Dendritic cell treated with granulocyte-macrophage colony-stimulating factor and Interleukin-4, amounts not matched to agents 40 ng/mL and 50 ng/mL, for 4 days (primary cell): Measurements from ENCODE around the gene FBP2.
"Not testable (repeated sequence)": the region's sequence is repeated elsewhere in the genome, so short reads cannot be mapped to it uniquely, and the experiment has no call there.

Source experiments
- H3K27ac Mint-ChIP-seq: one replicate; pipeline ENCODE4 v1.8.0; 2022; ENCODE audit warnings: mild to moderate bottlenecking, mixed read lengths
- H3K27me3 Mint-ChIP-seq: one replicate; pipeline ENCODE4 v1.8.0; 2022; ENCODE audit warnings: mild to moderate bottlenecking, mixed read lengths
- H3K36me3 Mint-ChIP-seq: one replicate; pipeline ENCODE4 v1.8.0; 2022; ENCODE audit warnings: low read depth, mixed read lengths
- H3K4me1 Mint-ChIP-seq: one replicate; pipeline ENCODE4 v1.8.0; 2022; ENCODE audit warnings: low read depth, mixed read lengths
- H3K4me3 Mint-ChIP-seq: one replicate; pipeline ENCODE4 v1.8.0; 2022; ENCODE audit warnings: mild to moderate bottlenecking, moderate library complexity, mixed read lengths
- H3K9me3 Mint-ChIP-seq: one replicate; pipeline ENCODE4 v1.8.0; 2022; ENCODE audit warnings: mixed read lengths
- intact Hi-C: fragments of 100-400 bp; cut with micrococcal nuclease; formaldehyde crosslinking; loops from one replicate; pipeline ENCODE4 v1.15.0; 2022

FBP2 gene

DNA sequence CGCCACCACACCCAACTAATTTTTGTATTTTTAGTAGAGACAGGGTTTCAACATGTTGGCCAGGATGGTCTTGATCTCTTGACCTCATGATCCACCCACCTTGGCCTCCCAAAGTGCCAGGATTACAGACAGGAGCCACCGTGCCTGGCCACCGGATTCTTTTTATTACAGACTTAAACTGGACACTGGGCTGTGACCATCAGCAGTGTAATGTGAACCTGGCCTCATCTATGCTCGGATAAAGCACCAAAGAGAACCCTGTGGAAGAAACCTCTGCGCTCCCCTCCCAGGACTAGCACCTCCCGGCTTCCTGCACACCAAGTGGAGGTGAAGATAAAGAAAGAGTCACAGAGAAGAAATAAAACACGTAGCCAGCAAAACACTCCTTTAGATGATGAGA, 941 bp downstream of the FBP2 start:
- H3K27ac Mint-ChIP-seq, intact Hi-C loops, H3K4me3 Mint-ChIP-seq, H3K9me3 Mint-ChIP-seq, H3K36me3 Mint-ChIP-seq: not testable (repeated sequence)
- Mint-ChIP-seq H3K27me3 (peaks cover 41% of the 10 kb centered on the region), H3K4me1 (peaks cover 12% of the 10 kb centered on the region)

DNA sequence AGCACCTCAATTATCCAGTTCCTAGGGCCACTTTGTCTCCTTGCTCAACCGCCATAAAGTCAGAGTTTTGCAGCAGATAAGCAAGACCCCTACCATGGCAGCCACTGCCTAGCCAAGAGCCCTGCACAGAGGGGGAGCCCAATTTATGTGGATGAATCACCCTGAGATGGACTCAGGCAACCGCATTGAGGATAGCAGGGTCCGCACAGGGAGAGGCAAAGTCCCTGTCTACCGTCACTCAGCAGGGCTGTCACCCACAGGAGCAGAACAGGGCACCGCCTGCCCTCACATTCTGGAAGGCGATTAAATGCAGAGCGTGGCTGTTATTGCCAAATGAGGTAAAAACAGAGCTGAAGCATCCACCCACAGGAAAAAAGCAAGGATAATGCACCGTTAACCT, 1.7 kb downstream of the FBP2 start:
- H3K27me3 Mint-ChIP-seq, result peaks cover 42% of the 10 kb centered on the region

DNA sequence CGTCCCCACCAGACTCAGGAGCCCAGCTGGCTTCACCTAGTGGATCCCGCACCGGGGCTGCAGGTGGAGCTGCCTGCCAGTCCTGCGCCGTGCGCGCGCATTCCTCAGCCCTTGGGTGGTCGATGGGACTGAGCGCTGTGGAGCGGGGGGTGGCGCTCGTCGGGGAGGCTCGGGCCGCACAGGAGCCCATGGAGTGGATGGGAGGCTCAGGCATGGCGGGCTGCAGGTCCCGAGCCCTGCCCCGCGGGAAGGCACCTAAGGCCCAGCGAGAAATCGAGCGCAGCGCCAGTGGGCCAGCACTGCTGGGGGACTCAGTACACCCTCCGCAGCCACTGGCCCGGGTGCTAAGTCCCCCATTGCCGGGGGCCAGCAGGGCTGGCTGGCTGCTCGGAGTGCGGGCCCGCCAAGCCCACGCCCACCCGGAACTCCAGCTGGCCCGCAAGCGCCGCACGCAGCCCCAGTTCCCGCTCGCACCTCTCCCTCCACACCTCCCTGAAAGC, 2.5 kb downstream of the FBP2 start:
- H3K4me3 Mint-ChIP-seq, H3K9me3 Mint-ChIP-seq, H3K27ac Mint-ChIP-seq, H3K36me3 Mint-ChIP-seq, intact Hi-C loops: not testable (repeated sequence)
- Mint-ChIP-seq H3K27me3 (peaks cover 41% of the 10 kb centered on the region), H3K4me1 (peaks cover 21% of the 10 kb centered on the region)

More for the DNA sequence above, 1.7 kb downstream of the FBP2 start:
- Mint-ChIP-seq H3K36me3 (no peaks in the 10 kb centered on the region), H3K9me3 (no peaks in the 10 kb centered on the region), H3K4me3 (no peak overlapping the region), H3K4me1 (peaks cover 17% of the 10 kb centered on the region), H3K27ac (no peak overlapping the region)
- intact Hi-C loops, result no loop called here

DNA sequence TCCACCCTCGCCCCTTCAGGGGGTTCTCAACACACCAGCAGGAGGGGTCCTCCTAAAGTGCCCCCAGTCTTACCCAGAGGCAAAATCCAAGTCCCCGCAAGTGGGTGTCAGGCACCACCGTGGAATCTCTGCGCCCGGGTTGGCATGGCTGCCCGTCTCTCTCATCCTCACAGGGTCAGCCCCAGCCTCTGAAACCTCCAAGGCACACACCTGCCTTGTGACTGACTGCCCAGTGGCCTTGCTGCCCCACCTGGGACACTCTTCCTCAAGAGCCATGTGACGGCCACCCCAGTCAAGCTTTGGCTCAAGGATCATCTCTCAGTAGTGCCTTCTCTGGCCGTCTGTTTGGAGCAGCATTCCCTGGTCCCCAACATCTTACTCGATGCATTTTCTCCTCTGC, 4.9 kb downstream of the FBP2 start:
- Mint-ChIP-seq H3K27me3 (peaks cover 42% of the 10 kb centered on the region), H3K4me1 (peaks cover 12% of the 10 kb centered on the region), H3K36me3 (no peaks in the 10 kb centered on the region), H3K4me3 (no peak overlapping the region), H3K9me3 (no peaks in the 10 kb centered on the region), H3K27ac (no peak overlapping the region)
- intact Hi-C loops, result no loop called here

DNA sequence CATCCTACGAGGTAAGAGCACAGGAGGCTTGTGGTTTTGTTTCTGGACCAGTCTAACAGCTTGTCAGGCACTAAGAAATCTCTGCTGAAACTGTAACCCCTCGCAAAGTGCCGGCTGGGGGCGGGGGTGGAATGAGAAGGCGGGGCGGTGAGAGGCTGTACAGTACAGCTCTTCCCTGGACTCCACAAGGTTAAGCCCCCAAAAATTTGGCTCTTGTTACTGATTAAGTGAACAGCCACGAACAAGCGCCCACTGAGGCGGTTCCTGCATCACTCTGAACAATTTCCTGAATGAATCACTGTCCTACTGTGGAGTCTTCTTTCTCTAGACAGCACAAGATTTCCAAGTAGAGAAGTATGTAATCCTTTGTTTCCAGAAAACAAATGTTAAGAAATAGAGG, 6.8 kb downstream of the FBP2 start:
- intact Hi-C loops, result no loop called here
- no peak overlapping the region for H3K4me3 Mint-ChIP-seq

DNA sequence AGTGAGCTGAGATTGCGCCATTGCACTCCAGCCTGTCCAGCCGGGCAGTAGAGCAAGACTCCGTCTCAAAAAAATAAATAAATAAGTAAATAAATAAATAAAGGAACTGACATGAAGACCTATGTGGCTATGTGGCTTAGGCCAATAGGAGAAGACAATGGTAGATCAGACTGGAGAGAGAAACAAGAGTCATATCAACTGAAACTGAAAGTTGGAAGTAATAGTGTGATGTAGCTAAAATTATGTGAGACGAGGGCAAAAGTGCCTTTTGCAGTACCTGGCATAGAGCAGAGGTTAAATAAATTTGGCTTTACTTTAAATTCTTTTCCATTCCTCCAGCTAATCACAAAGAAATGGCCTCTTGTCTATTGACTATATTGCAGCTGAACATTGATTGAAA, 7.3 kb downstream of the FBP2 start:
- intact Hi-C loops, result no loop called here
- Mint-ChIP-seq H3K27ac (no peak overlapping the region), H3K4me3 (no peak overlapping the region), H3K27me3 (peaks cover 26% of the 10 kb centered on the region), H3K36me3 (no peaks in the 10 kb centered on the region), H3K9me3 (no peaks in the 10 kb centered on the region), H3K4me1 (peaks cover 12% of the 10 kb centered on the region)

More for the DNA sequence above, 6.8 kb downstream of the FBP2 start:
- Mint-ChIP-seq H3K27ac (no peak overlapping the region), H3K27me3 (peaks cover 30% of the 10 kb centered on the region), H3K36me3 (no peaks in the 10 kb centered on the region), H3K4me1 (peaks cover 12% of the 10 kb centered on the region), H3K9me3 (no peaks in the 10 kb centered on the region)

DNA sequence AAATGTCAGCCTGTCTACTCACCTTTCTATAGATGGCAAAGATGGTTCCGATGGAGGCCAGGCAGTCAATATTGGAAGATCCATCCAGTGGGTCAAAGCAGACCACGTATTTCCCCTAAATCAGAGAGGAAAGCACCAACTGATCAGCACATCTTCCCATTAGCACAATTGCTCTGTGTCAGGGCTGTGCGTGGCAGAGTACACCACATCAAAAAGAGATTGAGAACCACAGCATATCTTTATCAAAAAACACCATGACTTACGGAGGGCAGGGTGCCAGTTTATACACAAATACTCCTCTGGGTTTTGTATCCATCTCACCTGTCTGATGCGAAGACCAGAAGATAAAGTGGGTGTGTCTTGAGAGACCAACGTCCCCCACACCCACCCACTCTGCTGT, 9.1 kb downstream of the FBP2 start:
- H3K27ac Mint-ChIP-seq, result no peak overlapping the region
- H3K9me3 Mint-ChIP-seq, result no peaks in the 10 kb centered on the region
- H3K4me1 Mint-ChIP-seq, result peaks cover 12% of the 10 kb centered on the region
- H3K4me3 Mint-ChIP-seq, result no peak overlapping the region
- intact Hi-C loops, result no loop called here
- H3K27me3 Mint-ChIP-seq, result peaks cover 19% of the 10 kb centered on the region
- H3K36me3 Mint-ChIP-seq, result no peaks in the 10 kb centered on the region

DNA sequence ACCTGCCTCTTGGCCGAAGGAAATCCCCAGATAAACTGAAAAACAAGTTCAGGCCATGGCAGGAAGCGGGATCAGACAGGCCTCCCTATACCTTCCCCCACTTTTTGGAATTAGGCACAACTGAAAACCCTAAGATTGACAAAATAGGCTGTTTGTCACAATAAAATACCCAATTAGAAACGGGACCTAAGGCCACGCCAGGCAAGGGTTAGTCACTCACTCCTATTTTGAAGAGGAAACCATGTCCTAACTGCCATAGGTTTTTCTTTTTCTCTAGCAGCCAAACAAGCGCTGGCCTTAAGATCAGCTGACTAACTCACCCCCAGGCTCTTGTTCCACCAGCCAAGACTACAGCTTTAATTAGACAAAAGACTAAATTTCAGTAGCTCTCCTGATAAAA, 11.9 kb downstream of the FBP2 start:
- Mint-ChIP-seq H3K27me3 (peaks cover 3% of the 10 kb centered on the region), H3K4me1 (peaks cover 12% of the 10 kb centered on the region), H3K27ac (no peak overlapping the region), H3K36me3 (no peaks in the 10 kb centered on the region), H3K4me3 (no peak overlapping the region), H3K9me3 (no peaks in the 10 kb centered on the region)
- intact Hi-C loops, result no loop called here

DNA sequence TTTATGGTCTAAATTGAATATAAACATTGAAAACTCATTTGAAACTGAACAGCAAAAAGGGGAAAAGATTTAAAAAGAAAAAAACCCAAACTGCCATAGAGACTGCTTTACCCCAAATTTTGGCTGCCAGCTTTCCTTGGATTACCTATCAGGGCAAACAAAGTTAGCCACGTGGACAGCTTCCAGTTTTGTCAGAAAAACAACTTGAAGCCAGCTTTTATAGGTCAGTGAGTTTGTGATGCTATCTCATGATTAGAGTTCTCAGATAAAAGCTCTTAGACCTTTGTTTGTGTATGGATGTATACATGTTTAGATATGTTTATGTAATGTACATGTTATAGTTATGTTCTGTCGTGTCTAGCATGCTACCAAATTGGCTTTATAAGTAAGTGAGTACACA, 16.1 kb downstream of the FBP2 start:
- Mint-ChIP-seq H3K27ac (no peak overlapping the region), H3K36me3 (no peaks in the 10 kb centered on the region), H3K9me3 (no peaks in the 10 kb centered on the region), H3K4me1 (peaks cover 17% of the 10 kb centered on the region), H3K27me3 (peaks cover 11% of the 10 kb centered on the region), H3K4me3 (no peak overlapping the region)
- intact Hi-C loops, result no loop called here

DNA sequence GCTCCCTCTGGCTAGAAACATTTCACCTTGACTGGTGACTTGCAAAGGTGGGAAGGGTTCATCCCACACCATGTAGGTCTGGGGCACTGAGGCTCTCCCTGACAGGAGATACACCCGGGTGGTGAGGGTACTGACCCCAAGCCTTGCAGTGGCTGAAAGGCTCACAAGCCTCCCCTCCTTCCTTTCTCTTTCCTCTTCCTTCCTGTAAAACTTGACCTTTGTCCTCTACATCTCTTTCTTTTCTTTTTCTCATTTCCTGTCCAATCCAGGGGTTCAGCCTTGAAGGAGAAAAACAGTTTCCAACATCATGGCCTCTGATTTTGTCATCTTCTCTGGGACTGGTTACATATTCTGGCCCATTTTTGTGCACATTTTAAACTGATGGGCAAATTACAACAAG, 16.6 kb downstream of the FBP2 start:
- Mint-ChIP-seq H3K27ac (no peak overlapping the region), H3K4me3 (no peak overlapping the region), H3K4me1 (peaks cover 17% of the 10 kb centered on the region)

DNA sequence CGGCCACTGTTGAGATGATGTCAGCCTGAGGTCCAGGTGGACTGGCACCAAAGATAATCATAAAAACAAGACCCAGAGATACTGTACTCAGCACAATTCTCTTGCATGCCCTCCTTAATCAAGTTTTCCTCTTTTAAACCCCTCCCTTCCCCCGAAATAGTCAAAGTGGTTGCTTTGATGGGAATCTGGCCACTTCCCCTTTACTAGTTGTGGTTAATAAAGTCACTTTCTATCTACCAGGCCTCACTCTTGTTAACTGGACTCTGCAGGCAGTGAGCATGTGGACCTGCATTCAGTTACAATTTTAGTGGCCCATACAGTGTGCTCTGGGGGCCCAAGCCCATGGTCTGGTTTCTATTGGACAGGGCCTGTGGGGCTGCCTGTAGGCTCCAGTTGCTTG, 17.5 kb downstream of the FBP2 start:
- Mint-ChIP-seq H3K4me1 (peaks cover 17% of the 10 kb centered on the region), H3K9me3 (no peaks in the 10 kb centered on the region), H3K27me3 (peaks cover 20% of the 10 kb centered on the region), H3K4me3 (no peak overlapping the region), H3K36me3 (no peaks in the 10 kb centered on the region), H3K27ac (no peak overlapping the region)
- intact Hi-C loops, result no loop called here

More for the DNA sequence above, 16.6 kb downstream of the FBP2 start:
- Mint-ChIP-seq H3K27me3 (peaks cover 16% of the 10 kb centered on the region), H3K36me3 (no peaks in the 10 kb centered on the region), H3K9me3 (no peaks in the 10 kb centered on the region)
- intact Hi-C loops, result no loop called here

DNA sequence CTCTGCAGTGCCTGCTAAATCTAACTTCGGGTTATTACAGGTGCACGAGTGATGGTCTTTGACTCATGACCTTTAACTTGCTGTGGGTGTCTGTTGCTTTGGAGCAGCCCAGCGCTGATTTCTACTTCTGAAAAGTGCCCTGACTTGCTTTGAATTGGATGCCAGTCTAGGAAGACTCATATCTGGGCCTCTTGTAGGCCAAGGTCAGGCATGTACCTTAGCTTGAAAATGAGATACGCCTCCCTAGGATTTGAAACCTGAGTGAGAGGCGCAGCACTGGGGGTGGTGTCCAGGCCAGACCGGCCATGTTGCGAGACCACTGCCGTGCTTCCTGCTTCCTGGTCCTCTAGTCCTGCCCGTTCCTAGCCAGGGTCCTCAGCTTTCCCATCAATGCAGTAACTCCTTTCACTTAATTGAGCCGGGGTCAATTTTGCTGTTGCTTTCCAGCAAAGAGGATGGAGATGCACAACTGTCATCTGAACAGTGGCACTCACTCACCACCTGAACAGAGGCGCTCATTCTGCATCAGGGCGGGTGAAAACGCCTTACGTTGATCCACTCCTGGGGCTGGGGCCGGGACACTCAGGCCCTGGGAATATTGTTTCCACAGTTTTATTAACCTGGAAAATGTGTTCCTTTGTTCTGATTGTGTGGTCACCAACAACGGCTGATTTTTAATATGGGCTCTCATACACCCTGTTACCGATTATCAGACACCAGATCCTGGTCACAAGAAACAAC, 24.5 kb downstream of the FBP2 start:
- intact Hi-C loops, result no loop called here
- Mint-ChIP-seq H3K9me3 (no peaks in the 10 kb centered on the region), H3K36me3 (no peaks in the 10 kb centered on the region), H3K27ac (no peak overlapping the region), H3K4me3 (no peak overlapping the region), H3K4me1 (no peaks in the 10 kb centered on the region), H3K27me3 (peaks cover 22% of the 10 kb centered on the region)

DNA sequence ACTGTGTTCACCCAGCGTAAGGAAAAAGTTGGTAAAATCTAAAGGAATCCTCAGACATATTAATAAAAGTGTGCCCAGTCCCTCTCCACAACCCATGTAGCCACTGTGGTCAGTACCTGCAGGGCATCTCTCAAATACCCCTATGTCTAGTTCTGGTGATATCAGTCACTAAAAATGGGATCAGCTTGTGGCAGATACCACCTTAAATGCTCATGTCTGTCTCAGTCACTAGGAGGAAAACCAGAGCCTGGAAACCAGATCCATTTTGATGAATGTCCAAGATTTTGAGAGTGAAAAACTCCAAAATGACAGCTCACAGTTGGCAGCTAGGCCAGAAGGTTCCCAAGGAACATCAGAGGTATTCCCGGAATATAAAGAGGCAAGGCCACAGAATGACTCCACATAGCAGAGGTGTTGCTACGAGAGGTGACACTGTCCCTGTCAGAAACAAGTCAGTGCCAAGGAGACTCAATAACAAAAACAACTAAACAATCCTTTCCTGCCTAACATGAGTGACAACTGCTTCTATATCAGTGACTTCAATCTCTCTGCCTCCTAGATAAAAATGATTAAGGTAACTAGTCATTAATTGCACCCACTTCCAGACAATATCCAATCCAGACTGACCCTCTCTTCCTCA, 25.3 kb downstream of the FBP2 start:
- no peaks in the 10 kb centered on the region for H3K36me3 Mint-ChIP-seq
- peaks cover 23% of the 10 kb centered on the region for H3K27me3 Mint-ChIP-seq
- H3K4me1 Mint-ChIP-seq, result peaks cover 1% of the 10 kb centered on the region
- intact Hi-C loops, result no loop called here
- no peak overlapping the region for H3K27ac Mint-ChIP-seq
- no peak overlapping the region for H3K4me3 Mint-ChIP-seq
- no peaks in the 10 kb centered on the region for H3K9me3 Mint-ChIP-seq

DNA sequence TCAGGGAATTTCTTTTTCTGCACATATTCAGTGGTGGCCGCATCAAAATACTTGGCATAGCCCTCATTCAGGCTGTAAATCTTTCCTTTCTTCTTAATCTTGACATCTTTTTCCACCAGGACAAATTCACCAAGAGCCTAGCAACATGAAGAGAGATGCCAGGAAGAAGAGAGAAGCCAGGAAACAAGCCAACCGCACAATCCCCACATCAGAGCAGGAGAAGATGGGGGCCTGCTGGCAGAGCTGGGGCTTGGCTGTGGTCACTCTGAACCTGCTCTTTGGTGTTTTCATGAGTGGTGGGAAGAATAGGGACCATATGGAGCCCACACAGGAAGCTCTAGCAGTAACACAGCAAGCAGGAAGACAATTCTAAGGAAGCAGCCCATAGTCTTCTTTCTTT, 26.4 kb downstream of the FBP2 start:
- Mint-ChIP-seq H3K36me3 (no peaks in the 10 kb centered on the region), H3K27ac (no peak overlapping the region)

More for the DNA sequence above, 26.4 kb downstream of the FBP2 start:
- Mint-ChIP-seq H3K4me1 (peaks cover 5% of the 10 kb centered on the region), H3K4me3 (no peak overlapping the region), H3K9me3 (no peaks in the 10 kb centered on the region), H3K27me3 (peaks cover 19% of the 10 kb centered on the region)
- intact Hi-C loops, result no loop called here
